Smooth muscle cell (in vitro differentiated cells): ENCODE results near the gene CLEC3B. TPM values are rescaled to one million over a fixed set of nuclear protein-coding genes. Genes with fewer than 3 reads are reported as not detected.

Experiments
- DNase-seq: peaks from one replicate; lab custom pipeline; 2025; ENCODE audit not compliant: unreplicated experiment; lab: John Stamatoyannopoulos, UW
- H2AFZ ChIP-seq: fragments of 200-600 bp; sonication (generic); 2 replicates; pipeline ENCODE4 v1.6.0; 2016; ENCODE audit warnings: antibody characterized with exemption, low read depth, mild to moderate bottlenecking
- H3F3A ChIP-seq: fragments of 200-600 bp; sonication (generic); 2 replicates; pipeline ENCODE4 v1.6.0; 2017; ENCODE audit warnings: antibody characterized with exemption, low read depth
- H3K27ac ChIP-seq: fragments of 200-600 bp; sonication (generic); 2 replicates; pipeline ENCODE4 v1.5.1; 2016; ENCODE audit warnings: low read depth, mild to moderate bottlenecking
- H3K27me3 ChIP-seq: fragments of 200-600 bp; sonication (generic); 2 replicates; pipeline ENCODE4 v1.6.1; 2016; ENCODE audit warnings: low read depth, mild to moderate bottlenecking
- H3K36me3 ChIP-seq: fragments of 200-600 bp; sonication (generic); 2 replicates; pipeline ENCODE4 v1.5.1; 2016; ENCODE audit warnings: low read depth
- H3K4me1 ChIP-seq: fragments of 200-600 bp; sonication (generic); 2 replicates; pipeline ENCODE4 v1.5.1; 2016; ENCODE audit warnings: low read depth
- H3K4me2 ChIP-seq: fragments of 200-600 bp; sonication (generic); 2 replicates; pipeline ENCODE4 v1.6.0; 2016; ENCODE audit warnings: mild to moderate bottlenecking
- H3K4me3 ChIP-seq: fragments of 200-600 bp; sonication (generic); 2 replicates; pipeline ENCODE4 v1.5.1; 2016; ENCODE audit warnings: mild to moderate bottlenecking
- H3K79me2 ChIP-seq: fragments of 200-600 bp; sonication (generic); 2 replicates; pipeline ENCODE4 v1.6.0; 2016; ENCODE audit warnings: low read depth, mild to moderate bottlenecking
- H3K9ac ChIP-seq: fragments of 200-600 bp; sonication (generic); 2 replicates; pipeline ENCODE4 v1.6.0; 2016; ENCODE audit warnings: low read depth
- H3K9me3 ChIP-seq: fragments of 200-600 bp; sonication (generic); replicated peaks from 2 replicates; pipeline ENCODE4 v1.5.1; 2016; ENCODE audit warnings: low read depth
- H4K20me1 ChIP-seq: fragments of 200-600 bp; sonication (generic); 2 replicates; pipeline ENCODE4 v1.6.0; 2016; ENCODE audit warnings: low read depth
- CTCF ChIP-seq: fragments of 200-600 bp; sonication (generic); IDR thresholded peaks from 2 replicates; pipeline ENCODE4 v1.5.1; 2017; ENCODE audit warnings: borderline replicate concordance, mild to moderate bottlenecking, antibody characterized with exemption; ENCODE audit not compliant: insufficient read depth, poor library complexity, severe bottlenecking
- WGBS: methylation state at CpG from one replicate; pipeline ENCODE4 v1.1.7; 2016; ENCODE audit warnings: low lambda C conversion rate; 5-methylcytosine and 5-hydroxymethylcytosine counted together
- polyA plus RNA-seq: library from polyadenylated mRNA; unstranded; fragments of >200 nt; fragmentation: Nextera tagmentation; extraction: Ambion mirVana; gene quantifications from 2 replicates; pipeline ENCODE4 v1.2.1, GENCODE V29; 2016
- total RNA-seq: library from RNA; depleted of rRNA; stranded (reverse); fragments of >200 nt; gene quantifications from 2 replicates; pipeline ENCODE4 v1.2.3, GENCODE V29; 2014

Gene CLEC3B
- total and polyA plus RNA-seq, 2 experiments from 2014 or later: not detected

GRCh38 chr3:45024542-45025255, 1.4 kb upstream of the CLEC3B start:
- no peak overlapping the region for H3K27ac ChIP-seq
- no peaks in the 10 kb centered on the region for H3K4me1 ChIP-seq
- WGBS: 89% methylated on average over 6 of the region's 6 CpGs
- H3K4me3 ChIP-seq: no peak overlapping the region
- DNase-seq: no peak
- H3K4me2 ChIP-seq: no peak overlapping the region
- no peaks in the 10 kb centered on the region for H3K36me3 ChIP-seq
- TF ChIP-seq CTCF: no peak
- H3F3A ChIP-seq: no peaks in the 10 kb centered on the region
- no peaks in the 10 kb centered on the region for H4K20me1 ChIP-seq
- H3K79me2 ChIP-seq: no peaks in the 10 kb centered on the region
- H3K9ac ChIP-seq: no peak overlapping the region
- no peaks in the 10 kb centered on the region for H3K9me3 ChIP-seq
- H2AFZ ChIP-seq: no peak overlapping the region
- H3K27me3 ChIP-seq: no peaks in the 10 kb centered on the region

- no peak overlapping the region for H2AFZ ChIP-seq
- H3K4me2 ChIP-seq: no peak overlapping the region
- H3K27ac ChIP-seq: no peak overlapping the region
- DNase-seq: no peak
- no peaks in the 10 kb centered on the region for H3K27me3 ChIP-seq
- no peak overlapping the region for H3K4me3 ChIP-seq
- 63% methylated on average over 4 of the region's 4 CpGs for WGBS
- TF ChIP-seq CTCF: no peak
- H3K79me2 ChIP-seq: no peaks in the 10 kb centered on the region
- no peaks in the 10 kb centered on the region for H3K36me3 ChIP-seq
- no peaks in the 10 kb centered on the region for H4K20me1 ChIP-seq
- H3K4me1 ChIP-seq: no peaks in the 10 kb centered on the region
- no peaks in the 10 kb centered on the region for H3F3A ChIP-seq
- no peak overlapping the region for H3K9ac ChIP-seq
- H3K9me3 ChIP-seq: no peaks in the 10 kb centered on the region
These were observed 854 bp downstream of the CLEC3B start for GRCh38 chr3:45026957-45027356.

GRCh38 chr3:45027441-45027840, 1.3 kb downstream of the CLEC3B start:
- no peaks in the 10 kb centered on the region for H3K9me3 ChIP-seq
- no peaks in the 10 kb centered on the region for H3K27me3 ChIP-seq
- H3K9ac ChIP-seq: no peak overlapping the region
- no peaks in the 10 kb centered on the region for H3F3A ChIP-seq
- 98% methylated on average over 4 of the region's 4 CpGs for WGBS
- H3K4me3 ChIP-seq: no peak overlapping the region
- H3K4me2 ChIP-seq: no peak overlapping the region
- no peak overlapping the region for H3K27ac ChIP-seq
- no peak overlapping the region for H2AFZ ChIP-seq
- H3K79me2 ChIP-seq: no peaks in the 10 kb centered on the region
- no peaks in the 10 kb centered on the region for H3K36me3 ChIP-seq
- no peak for TF ChIP-seq CTCF
- H3K4me1 ChIP-seq: no peaks in the 10 kb centered on the region
- DNase-seq: no peak
- no peaks in the 10 kb centered on the region for H4K20me1 ChIP-seq

- no peak overlapping the region for H2AFZ ChIP-seq
- H3K9me3 ChIP-seq: no peaks in the 10 kb centered on the region
- no peak overlapping the region for H3K27ac ChIP-seq
- no peaks in the 10 kb centered on the region for H3K4me1 ChIP-seq
- no peaks in the 10 kb centered on the region for H3F3A ChIP-seq
- H3K4me3 ChIP-seq: no peak overlapping the region
- no peak for DNase-seq
- H3K9ac ChIP-seq: no peak overlapping the region
- H3K79me2 ChIP-seq: no peaks in the 10 kb centered on the region
- no peak overlapping the region for H3K4me2 ChIP-seq
- 95% methylated on average over 2 of the region's 2 CpGs for WGBS
- H4K20me1 ChIP-seq: no peaks in the 10 kb centered on the region
- no peaks in the 10 kb centered on the region for H3K27me3 ChIP-seq
- H3K36me3 ChIP-seq: no peaks in the 10 kb centered on the region
- TF ChIP-seq CTCF: no peak
These were observed 3.1 kb downstream of the CLEC3B start for GRCh38 chr3:45029216-45029615.
